NCI-H1105 treated with DMSO at 0.1 percent for 48 hours (cell line): ENCODE measurements around the gene C4orf50.

ENCODE experiments used
- DNase-seq: peaks from one replicate; lab custom pipeline; 2025; lab: John Stamatoyannopoulos, UW

C4orf50 gene

GRCh38 chr4:6018331-6018730 lies at the start of gene C4orf50:
C4orf50 (minus strand) TSS chr4:6018431.
- no peak for DNase-seq

GRCh38 chr4:6065934-6066590 lies 47.8 kb upstream of the C4orf50 start:
- no peak for DNase-seq

GRCh38 chr4:6065166-6065565 lies 46.9 kb upstream of the C4orf50 start:
- DNase-seq: no peak

GRCh38 chr4:6064383-6064782 lies 46.2 kb upstream of the C4orf50 start:
- DNase-seq: no peak

GRCh38 chr4:6063684-6064083 lies 45.5 kb upstream of the C4orf50 start:
- no peak for DNase-seq

- DNase-seq: no peak
Observed at GRCh38 chr4:6062133-6062532, 43.9 kb upstream of the C4orf50 start.

GRCh38 chr4:6059375-6059805 lies 41.2 kb upstream of the C4orf50 start:
- DNase-seq: no peak

- DNase-seq: no peak
Observed at GRCh38 chr4:6058531-6059374, 40.5 kb upstream of the C4orf50 start.

- no peak for DNase-seq
Observed at GRCh38 chr4:6056976-6057766, 38.9 kb upstream of the C4orf50 start.

GRCh38 chr4:6055436-6055835 lies 37.2 kb upstream of the C4orf50 start:
- no peak for DNase-seq

GRCh38 chr4:6055030-6055429 lies 36.8 kb upstream of the C4orf50 start:
- DNase-seq: no peak

- no peak for DNase-seq
Observed at GRCh38 chr4:6054162-6054922, 36.1 kb upstream of the C4orf50 start.

GRCh38 chr4:6052679-6053078 lies 34.4 kb upstream of the C4orf50 start:
- no peak for DNase-seq

GRCh38 chr4:6050551-6050950 lies 32.3 kb upstream of the C4orf50 start:
- no peak for DNase-seq

- DNase-seq: no peak
Observed at GRCh38 chr4:6049985-6050384, 31.8 kb upstream of the C4orf50 start.

- no peak for DNase-seq
Observed at GRCh38 chr4:6049278-6049677, 31.0 kb upstream of the C4orf50 start.

- DNase-seq: no peak
Observed at GRCh38 chr4:6048537-6048936, 30.3 kb upstream of the C4orf50 start.

GRCh38 chr4:6047130-6047673 lies 29.0 kb upstream of the C4orf50 start:
- DNase-seq: no peak

- no peak for DNase-seq
Observed at GRCh38 chr4:6046526-6047129, 28.4 kb upstream of the C4orf50 start.

GRCh38 chr4:6044805-6045204 lies 26.6 kb upstream of the C4orf50 start:
- no peak for DNase-seq

GRCh38 chr4:6044276-6044675 lies 26.0 kb upstream of the C4orf50 start:
- no peak for DNase-seq
